Neural cell (in vitro differentiated cells): ENCODE data around the gene KDELR1. TPM values are rescaled to one million over a fixed set of nuclear protein-coding genes. Genes with fewer than 3 reads are reported as not detected.

Source experiments
- H2AFZ ChIP-seq: fragments of 200-600, 300-800 bp; sonication (generic), shearing (Covaris generic); 2 replicates; pipeline ENCODE4 v1.6.0; 2014; ENCODE audit warnings: low read depth, mild to moderate bottlenecking, antibody characterized with exemption, low read length, moderate library complexity
- H3F3A ChIP-seq: fragments of 200-600 bp; shearing (Covaris generic); 2 replicates; pipeline ENCODE4 v1.6.1; 2016; ENCODE audit warnings: mild to moderate bottlenecking, moderate library complexity, mixed read lengths, antibody characterized with exemption, low read length; ENCODE audit not compliant: insufficient read depth, poor library complexity, severe bottlenecking
- H3K27ac ChIP-seq: fragments of 200-600, 300-800 bp; sonication (generic), shearing (Covaris generic); 2 replicates; pipeline ENCODE4 v1.5.1; 2014; ENCODE audit warnings: mild to moderate bottlenecking, low read length, moderate library complexity
- H3K27me3 ChIP-seq: fragments of 300-800, 200-600 bp; sonication (generic), shearing (Covaris generic); 2 replicates; pipeline ENCODE4 v1.6.0; 2014; ENCODE audit warnings: mild to moderate bottlenecking, low read depth, low read length, moderate library complexity; ENCODE audit not compliant: insufficient read depth
- H3K36me3 ChIP-seq: fragments of 300-800, 200-600 bp; sonication (generic), shearing (Covaris generic); 2 replicates; pipeline ENCODE4 v1.5.1; 2014; ENCODE audit warnings: mild to moderate bottlenecking, antibody characterized with exemption, low read length, moderate library complexity; ENCODE audit not compliant: insufficient read depth
- H3K4me2 ChIP-seq: fragments of 300-800, 200-600 bp; sonication (generic), shearing (Covaris generic); 2 replicates; pipeline ENCODE4 v1.6.0; 2014; ENCODE audit warnings: mild to moderate bottlenecking, low read length
- H3K4me3 ChIP-seq: fragments of 300-800, 200-600 bp; sonication (generic), shearing (Covaris generic); 2 replicates; pipeline ENCODE4 v1.5.1; 2014; ENCODE audit warnings: mild to moderate bottlenecking, low read length, moderate library complexity
- H3K79me2 ChIP-seq: fragments of 200-600 bp; shearing (Covaris generic); replicated peaks from 2 replicates; pipeline ENCODE4 v1.6.0; 2014; ENCODE audit warnings: mild to moderate bottlenecking, low read length, moderate library complexity; ENCODE audit not compliant: insufficient read depth
- H3K9ac ChIP-seq: fragments of 300-800, 200-600 bp; sonication (generic), shearing (Covaris generic); 2 replicates; pipeline ENCODE4 v1.6.1; 2016; ENCODE audit warnings: mild to moderate bottlenecking, low read length, mixed read lengths
- H3K9me2 ChIP-seq: fragments of 200-600 bp; shearing (Covaris generic); 2 replicates; pipeline ENCODE4 v1.6.1; 2016; ENCODE audit warnings: mild to moderate bottlenecking, low read length, mixed read lengths; ENCODE audit not compliant: insufficient read depth
- H3K9me3 ChIP-seq: fragments of 200-600, 300-800 bp; sonication (generic), shearing (Covaris generic); 2 replicates; pipeline ENCODE4 v1.6.1; 2016; ENCODE audit warnings: mild to moderate bottlenecking, mixed run types, low read length, moderate library complexity, mixed read lengths
- H4K20me1 ChIP-seq: fragments of 200-600 bp; shearing (Covaris generic); 2 replicates; pipeline ENCODE4 v1.6.1; 2016; ENCODE audit warnings: mild to moderate bottlenecking, mixed run types; ENCODE audit not compliant: insufficient read depth
- CTCF ChIP-seq: fragments of 450-650 bp; IDR thresholded peaks from 2 replicates; pipeline ENCODE4 v1.5.1; 2014; ENCODE audit warnings: antibody characterized with exemption, mild to moderate bottlenecking, moderate library complexity; ENCODE audit not compliant: poor library complexity, severe bottlenecking
- EP300 ChIP-seq: fragments of 450-650 bp; conservative IDR thresholded peaks from 2 replicates; pipeline ENCODE4 v1.6.1; 2014; ENCODE audit warnings: antibody characterized with exemption, mild to moderate bottlenecking, moderate library complexity; ENCODE audit not compliant: poor library complexity, severe bottlenecking
- EZH2 ChIP-seq: fragments of 200-600, 300-800 bp; shearing (Covaris generic), sonication (generic); IDR thresholded peaks from 2 replicates; pipeline ENCODE4 v1.6.1; 2014; ENCODE audit warnings: antibody characterized with exemption, low read length, borderline replicate concordance, mild to moderate bottlenecking; ENCODE audit not compliant: insufficient read depth, poor library complexity, severe bottlenecking
- MXI1 ChIP-seq: fragments of 450-650 bp; conservative IDR thresholded peaks from 2 replicates; pipeline ENCODE4 v1.6.1; 2014; ENCODE audit warnings: antibody characterized with exemption, mild to moderate bottlenecking; ENCODE audit not compliant: poor library complexity, severe bottlenecking
- POLR2AphosphoS5 ChIP-seq: IDR thresholded peaks from 2 replicates; pipeline ENCODE4 v1.6.1; 2012
- RAD21 ChIP-seq: fragments of 450-650 bp; conservative IDR thresholded peaks from 2 replicates; pipeline ENCODE4 v1.6.1; 2014; ENCODE audit warnings: antibody characterized with exemption, mild to moderate bottlenecking, moderate library complexity
- REST ChIP-seq: IDR thresholded peaks from 2 replicates; pipeline ENCODE4 v1.6.1; 2012; ENCODE audit warnings: borderline replicate concordance
- SMC3 ChIP-seq: fragments of 450-650 bp; conservative IDR thresholded peaks from 2 replicates; pipeline ENCODE4 v1.6.1; 2014; ENCODE audit warnings: antibody characterized with exemption, mild to moderate bottlenecking, moderate library complexity; ENCODE audit not compliant: poor library complexity
- TAF1 ChIP-seq: IDR thresholded peaks from 2 replicates; pipeline ENCODE4 v1.6.1; 2012; ENCODE audit warnings: low read depth
- polyA plus RNA-seq: library from polyadenylated mRNA; depleted of rRNA; stranded (reverse); fragments of >200 nt; gene quantifications from 2 replicates; pipeline ENCODE4 v1.2.3, GENCODE V29; 2014

Gene KDELR1
- polyA plus RNA-seq, 1 donor from 2014 or later: 46.9 TPM

- Histone ChIP-seq H4K20me1 (no peaks in the 10 kb centered on the region), H3F3A (no peaks in the 10 kb centered on the region), H3K27ac (no peak overlapping the region), H2AFZ (no peak overlapping the region), H3K27me3 (no peaks in the 10 kb centered on the region), H3K9me2 (no peaks in the 10 kb centered on the region), H3K79me2 (no peaks in the 10 kb centered on the region), H3K9ac (no peak overlapping the region), H3K9me3 (no peaks in the 10 kb centered on the region), H3K4me2 (no peak overlapping the region), H3K4me3 (no peak overlapping the region), H3K36me3 (no peaks in the 10 kb centered on the region)
- TF ChIP-seq MXI1 (no peak), SMC3 (no peak)
Observed at GRCh38 chr19:48354332-48354992, 36.9 kb downstream of the KDELR1 start.

GRCh38 chr19:48353677-48354076, 37.7 kb downstream of the KDELR1 start:
- no peak overlapping the region for H2AFZ ChIP-seq

More at GRCh38 chr19:48353677-48354076, 37.7 kb downstream of the KDELR1 start:
- Histone ChIP-seq H3K4me3 (no peak overlapping the region), H3F3A (no peaks in the 10 kb centered on the region), H3K79me2 (no peaks in the 10 kb centered on the region), H3K9me2 (no peaks in the 10 kb centered on the region), H3K27ac (no peak overlapping the region), H3K9me3 (no peaks in the 10 kb centered on the region), H3K36me3 (no peaks in the 10 kb centered on the region), H4K20me1 (no peaks in the 10 kb centered on the region), H3K27me3 (no peaks in the 10 kb centered on the region), H3K9ac (no peak overlapping the region), H3K4me2 (no peak overlapping the region)
- TF ChIP-seq TAF1 (no peak), POLR2AphosphoS5 (no peak), MXI1 (no peak), EZH2 (no peak), RAD21 (no peak), SMC3 (no peak), EP300 (no peak), CTCF (no peak), REST (no peak)
